ENCODE data around the gene SLC6A20. TPM values are rescaled to one million over a fixed set of nuclear protein-coding genes. Genes with fewer than 3 reads are reported as not detected.

SLC6A20 gene
- total RNA-seq, 1 donor from 2014 or later: not detected

DNA sequence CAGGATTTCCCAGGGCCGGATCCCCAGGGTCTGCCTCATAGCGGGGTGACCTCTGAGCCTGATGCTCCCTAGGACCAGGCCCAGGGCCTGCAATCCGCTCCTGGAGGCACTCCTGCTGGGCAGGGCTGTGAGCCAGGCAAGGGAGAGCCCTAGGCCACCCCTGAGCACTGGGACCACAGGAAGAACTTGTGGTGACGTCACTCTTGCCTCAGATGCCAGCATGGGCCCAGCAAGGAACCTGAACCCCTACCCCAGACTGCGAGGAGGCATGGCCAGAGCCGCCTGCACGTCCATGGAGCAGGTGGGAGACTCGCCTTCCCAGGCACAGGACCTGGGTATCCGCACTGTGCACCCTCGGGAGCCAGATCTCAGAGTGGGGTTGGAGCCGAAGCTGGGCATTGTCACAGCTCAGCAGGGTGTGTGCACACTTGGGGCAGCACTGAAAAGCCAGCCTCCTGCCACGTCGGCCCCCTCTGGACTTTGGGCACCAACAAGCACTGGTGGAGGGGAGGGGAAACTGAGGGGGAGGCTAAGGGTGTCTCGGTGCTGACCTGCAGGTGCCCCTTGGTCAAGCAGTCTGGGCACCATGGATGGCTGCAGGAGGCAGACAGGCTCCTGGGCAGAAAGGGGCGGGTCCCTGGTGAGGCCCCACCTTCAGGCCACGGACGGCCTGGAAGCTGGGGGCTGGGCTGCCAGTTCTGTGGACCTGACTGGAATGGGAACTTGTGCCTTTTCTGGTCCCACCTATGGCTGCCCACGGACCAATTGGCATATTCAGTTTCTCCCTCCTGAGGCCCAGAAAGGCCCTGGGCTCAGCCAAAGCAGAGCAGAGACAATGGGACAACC lies 49.3 kb downstream of the SLC6A20 start:
- DNase-seq: no peak
- ATAC-seq (ENCODE audit: poor library complexity): peak; percentile 26
- intact Hi-C loops (cut with DNase I): no loop called here

DNA sequence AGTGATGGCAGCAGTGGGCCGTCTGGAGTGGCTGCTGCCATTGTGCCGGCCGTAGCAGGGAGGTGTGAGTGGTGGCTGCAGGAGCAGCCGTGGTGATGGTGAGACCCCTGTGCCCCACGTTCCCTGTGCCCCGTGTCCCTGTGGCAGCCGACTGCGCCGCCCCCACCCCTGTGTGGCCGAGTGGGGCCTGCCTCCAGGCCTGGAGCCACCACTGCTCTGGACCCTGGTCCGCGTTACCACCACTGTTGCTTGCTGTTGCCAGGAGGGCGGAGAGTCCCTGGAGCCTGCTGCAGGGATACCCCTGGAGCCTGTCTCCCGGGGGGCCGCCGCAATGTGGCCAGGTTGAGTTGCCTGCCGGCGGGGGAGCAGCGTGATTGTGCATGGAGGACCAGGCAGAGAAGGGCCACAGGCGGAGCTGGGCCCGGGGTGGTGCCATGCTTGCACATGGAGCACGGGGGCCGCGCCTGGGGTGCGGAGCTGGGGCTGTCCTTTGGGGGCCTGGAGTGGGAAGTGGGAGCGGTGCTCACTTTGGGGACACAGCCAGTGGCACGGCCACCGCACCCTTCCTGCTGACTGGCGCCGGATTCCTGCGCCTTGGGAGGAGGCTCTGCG lies 50.1 kb downstream of the SLC6A20 start:
- DNase-seq (no peak), ATAC-seq (ENCODE audit: poor library complexity) (peak; percentile 27)
- intact Hi-C loops (cut with DNase I): no loop called here

DNA sequence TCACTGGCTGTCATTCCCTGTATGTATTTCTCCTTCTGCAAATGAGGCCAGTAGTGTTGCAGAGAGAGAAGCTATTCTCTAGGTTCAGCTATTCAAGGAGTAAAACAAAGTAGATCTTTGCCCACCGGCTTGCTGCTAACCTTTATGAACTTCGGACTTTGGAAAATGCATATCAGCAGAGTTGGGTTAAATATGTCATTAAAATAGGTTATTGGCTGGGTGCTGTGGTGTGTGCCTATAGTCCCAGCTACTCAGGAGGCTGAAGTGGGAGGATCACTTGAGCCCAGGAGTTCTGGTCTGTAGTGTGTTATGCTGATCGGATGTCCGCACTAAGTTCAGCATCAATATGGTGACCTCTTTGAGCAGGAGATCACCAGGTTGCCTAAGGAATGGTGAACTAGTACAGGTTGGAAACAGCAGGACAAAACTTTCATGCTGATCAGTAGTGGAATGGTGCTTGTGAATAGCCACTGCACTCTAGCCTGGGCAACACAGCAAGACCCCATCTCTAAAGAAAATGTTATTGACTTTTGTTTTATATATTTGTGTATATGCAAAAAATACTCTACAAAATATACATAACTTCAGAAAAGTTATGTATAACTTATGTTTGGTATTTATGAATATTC lies 53.8 kb downstream of the SLC6A20 start:
- intact Hi-C loops (cut with DNase I): no loop called here
- ATAC-seq (ENCODE audit: poor library complexity) (no peak), DNase-seq (no peak)

DNA sequence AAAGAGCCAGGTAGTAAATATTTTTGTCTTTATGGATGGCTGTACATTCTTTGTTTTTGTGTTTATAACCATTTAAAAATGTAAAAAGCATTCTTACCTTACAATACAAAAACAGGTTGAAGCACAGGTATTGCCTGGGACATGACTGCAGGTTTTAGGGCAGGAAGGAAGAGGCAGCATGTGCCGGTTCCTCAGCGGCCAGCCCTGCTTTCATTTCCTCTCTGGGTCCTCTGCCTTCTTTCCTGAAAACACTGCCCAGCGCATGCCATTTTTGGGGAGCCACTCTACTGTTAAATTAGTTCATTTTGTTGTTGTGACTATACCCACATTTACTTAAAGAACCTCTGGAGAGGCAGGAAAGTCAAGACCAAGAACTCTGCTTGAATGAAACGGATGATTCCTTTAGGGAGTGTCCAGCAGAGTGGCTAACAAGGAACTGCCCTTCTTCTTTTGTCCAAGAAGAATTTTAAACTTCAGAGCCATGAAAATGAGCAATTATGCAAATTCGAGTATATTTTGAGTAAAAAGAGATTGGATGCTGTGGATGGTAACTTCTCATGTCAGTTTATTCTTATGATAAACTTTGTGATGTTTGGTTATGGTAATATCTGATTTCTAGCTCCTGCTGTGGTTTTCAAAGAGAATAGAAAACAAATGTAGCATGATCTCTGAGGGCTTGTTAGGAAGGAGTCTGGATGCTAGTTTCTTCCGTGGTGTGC lies 54.4 kb downstream of the SLC6A20 start:
- DNase-seq (no peak), ATAC-seq (ENCODE audit: poor library complexity) (no peak)
- intact Hi-C loops (cut with DNase I): no loop called here

DNA sequence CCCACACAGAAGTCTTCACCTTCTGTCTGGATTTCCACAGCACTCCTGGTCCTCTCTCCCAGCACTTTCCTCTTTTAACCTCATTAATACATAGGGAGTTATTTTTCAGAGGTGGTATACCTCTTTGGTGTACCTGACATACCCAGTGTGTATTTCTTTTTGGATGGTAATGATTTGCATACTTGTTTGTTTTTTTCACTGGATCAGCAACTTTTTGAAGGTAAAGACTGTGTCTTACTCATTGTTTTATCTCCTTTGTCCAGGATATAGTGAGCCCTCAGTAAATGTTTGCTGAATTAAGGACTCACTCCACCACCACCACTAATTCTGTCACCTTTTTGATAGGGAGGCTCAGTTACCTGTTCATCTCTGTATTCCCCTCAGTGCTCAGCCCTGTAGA lies 55.1 kb downstream of the SLC6A20 start:
- intact Hi-C loops (cut with DNase I): no loop called here
- DNase-seq (no peak), ATAC-seq (ENCODE audit: poor library complexity) (no peak)

DNA sequence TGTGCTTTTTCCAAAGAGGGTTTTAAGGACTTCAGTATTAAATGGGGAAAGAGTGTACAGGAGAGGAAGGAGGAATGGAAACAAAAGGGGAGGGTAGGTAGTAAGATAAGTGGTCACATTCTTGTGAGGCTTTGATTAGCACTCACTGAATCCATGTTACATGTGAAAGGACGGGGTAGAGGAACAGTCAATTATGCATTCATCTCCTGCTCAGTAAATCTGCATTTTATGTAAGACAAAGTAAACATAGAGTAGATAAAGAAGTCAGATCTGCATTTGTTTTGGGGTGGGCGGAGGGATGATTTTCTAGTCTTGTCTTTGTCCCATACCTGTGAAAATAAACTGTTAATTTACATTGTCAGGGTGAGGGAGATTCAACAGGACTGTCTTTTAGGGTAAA lies 56.3 kb downstream of the SLC6A20 start:
- DNase-seq: no peak
- ATAC-seq (ENCODE audit: poor library complexity): no peak
- intact Hi-C loops (cut with DNase I): no loop called here

DNA sequence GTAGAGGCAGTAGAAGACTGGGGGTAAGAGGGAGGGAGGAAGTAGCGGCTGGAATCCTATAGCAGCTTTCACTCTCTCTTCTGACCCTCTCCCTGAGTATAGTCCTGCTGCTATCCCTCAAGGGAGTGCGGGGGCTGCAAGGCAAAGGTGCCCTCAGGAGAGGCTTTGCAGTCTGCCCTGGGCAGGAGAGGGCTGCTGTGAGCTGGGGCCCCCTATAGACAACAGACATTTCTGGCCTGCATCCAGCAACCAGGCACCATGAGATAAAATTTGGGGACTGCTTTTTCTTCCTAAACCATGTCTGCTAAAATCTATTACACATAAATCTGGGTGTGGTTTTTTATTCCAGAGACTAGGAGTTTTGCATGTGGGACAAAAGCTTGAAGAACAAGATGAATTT lies 59.1 kb downstream of the SLC6A20 start:
- intact Hi-C loops (cut with DNase I): no loop called here
- DNase-seq: no peak
- no peak for ATAC-seq (ENCODE audit: poor library complexity)

DNA sequence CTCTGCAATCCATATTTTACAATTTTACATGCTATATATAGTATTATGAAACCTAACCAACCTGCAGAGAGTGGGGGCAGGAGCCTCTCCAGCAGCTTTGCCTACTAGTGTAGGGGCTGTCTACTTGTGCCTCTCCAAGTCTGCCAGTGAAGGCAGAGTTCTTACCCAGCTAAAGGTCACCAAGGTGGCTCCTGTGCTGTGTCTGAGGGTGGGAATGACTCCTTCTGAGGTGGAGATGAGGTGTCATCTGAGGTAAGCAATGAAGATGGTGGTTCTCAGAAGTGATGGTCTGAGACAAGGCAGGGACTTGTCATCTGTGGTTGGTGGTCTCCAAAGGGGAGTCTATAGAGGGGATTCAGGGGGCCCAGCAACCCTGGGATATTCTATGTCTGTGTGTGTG lies 59.6 kb downstream of the SLC6A20 start:
- ATAC-seq (ENCODE audit: poor library complexity): no peak
- no peak for DNase-seq
- intact Hi-C loops (cut with DNase I): no loop called here

DNA sequence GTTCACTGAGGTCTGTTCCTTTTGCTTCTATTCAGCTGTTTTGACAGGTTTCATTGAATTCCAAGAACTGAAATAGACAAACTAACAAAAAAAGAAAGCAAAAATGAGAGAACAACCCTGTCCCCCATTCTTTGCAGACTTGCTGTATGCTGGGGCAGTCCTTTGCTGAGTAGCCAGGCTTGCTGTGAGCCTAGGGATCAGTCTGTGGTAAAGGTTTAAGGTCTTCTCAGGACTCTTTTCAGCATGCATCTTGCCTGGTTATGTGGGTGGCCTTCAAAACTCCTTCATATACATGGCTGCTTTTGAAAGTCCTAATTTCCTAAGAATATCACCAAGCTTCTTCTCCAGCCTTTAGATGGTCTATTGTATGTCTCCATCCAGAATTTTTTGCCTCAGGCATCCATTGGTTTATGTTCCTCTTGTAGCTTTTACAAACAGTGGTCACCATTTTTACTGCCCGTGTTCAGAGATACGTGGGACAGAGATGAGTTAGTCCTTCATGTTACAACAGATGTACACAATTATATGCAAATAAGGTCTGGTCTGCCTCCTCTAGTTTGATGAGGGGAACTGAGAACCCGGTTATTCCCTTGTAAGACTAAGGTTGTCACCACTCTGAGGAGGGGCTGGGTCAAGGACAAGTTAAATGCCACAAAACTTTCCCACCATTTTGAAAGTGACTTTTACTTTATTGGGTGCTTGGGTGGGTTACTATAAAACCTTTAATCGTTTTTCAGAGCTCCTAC lies 65.8 kb downstream of the SLC6A20 start:
- DNase-seq (no peak), ATAC-seq (ENCODE audit: poor library complexity) (no peak)
- intact Hi-C loops (cut with DNase I): no loop called here

DNA sequence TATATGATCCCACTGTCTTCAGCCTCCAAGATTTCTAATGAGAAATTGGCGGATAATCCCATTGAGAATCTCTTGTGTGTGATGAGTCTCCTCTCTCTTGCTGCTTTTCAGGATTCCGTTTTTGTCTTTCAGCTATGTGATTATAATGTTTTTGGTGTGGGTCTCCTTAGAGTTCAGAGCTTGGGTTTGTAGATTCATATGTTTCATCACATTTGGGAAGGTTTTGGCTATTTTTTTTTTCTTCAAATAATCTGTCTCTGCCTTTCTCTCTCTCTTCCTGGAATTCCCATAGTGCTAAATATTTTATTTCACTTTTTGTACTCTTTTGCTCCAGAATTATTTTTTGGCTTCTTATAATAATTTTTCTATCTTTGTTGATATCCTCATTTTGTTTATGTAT lies 66.7 kb downstream of the SLC6A20 start:
- DNase-seq (no peak), ATAC-seq (ENCODE audit: poor library complexity) (no peak)
- intact Hi-C loops (cut with DNase I): no loop called here

DNA sequence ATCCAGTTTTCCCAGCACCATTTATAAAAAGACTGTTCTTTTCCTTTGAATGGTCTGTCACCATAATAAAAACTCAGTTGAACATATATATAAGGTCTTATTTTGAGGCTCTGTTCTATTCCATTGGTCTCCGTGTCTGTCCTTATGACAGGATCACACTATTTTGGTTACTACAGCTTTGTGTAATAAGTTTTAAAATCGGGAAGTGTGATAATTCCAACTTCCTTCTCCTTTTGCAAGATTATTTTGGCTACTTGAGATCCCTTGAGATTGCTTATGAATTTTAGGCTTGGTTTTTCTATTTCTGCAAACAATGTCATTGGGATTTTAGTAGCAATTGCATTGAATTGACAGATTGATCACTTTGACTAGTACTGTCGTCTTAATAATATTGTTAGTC lies 71.4 kb downstream of the SLC6A20 start:
- intact Hi-C loops (cut with DNase I): no loop called here
- DNase-seq (no peak), ATAC-seq (ENCODE audit: poor library complexity) (no peak)

DNA sequence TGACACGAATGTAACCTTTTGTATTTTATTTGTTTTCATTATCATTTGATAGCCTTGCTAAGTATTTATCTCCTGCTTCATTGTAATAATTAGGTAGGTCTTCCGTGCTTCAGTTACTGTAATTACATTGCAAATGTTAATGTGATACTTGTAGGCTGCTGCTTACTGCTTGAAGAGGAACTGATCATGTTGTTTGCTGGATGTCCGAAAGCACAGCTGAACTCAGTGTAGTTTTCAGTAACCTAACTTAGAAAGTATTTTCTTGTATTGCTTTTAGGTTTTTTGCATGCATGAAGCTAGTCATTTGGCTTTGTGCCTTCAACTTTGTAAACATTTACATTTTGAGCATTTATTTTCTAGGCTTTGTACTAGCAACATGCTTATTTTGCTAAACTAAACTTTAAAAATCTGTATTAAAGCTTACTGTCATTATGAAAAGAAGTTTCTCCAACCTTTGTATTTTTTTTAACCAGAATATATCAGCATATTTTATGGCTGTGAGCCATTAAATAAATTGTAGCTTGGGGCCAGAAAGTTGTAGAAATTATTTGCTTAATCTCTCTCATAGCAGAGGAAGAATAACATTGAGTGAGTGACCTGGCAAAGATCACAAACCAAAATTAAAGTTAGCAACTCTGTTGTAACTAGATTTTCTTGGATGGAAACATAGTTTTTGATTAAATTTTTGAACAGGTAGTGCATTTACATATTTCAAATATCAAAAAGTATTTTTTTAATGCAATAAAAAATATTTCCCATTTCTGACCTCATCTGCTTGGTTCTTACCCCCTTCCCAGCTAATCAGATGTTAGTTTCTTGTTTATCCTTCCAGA lies 76.5 kb downstream of the SLC6A20 start:
- intact Hi-C loops (cut with DNase I): no loop called here
- ATAC-seq (ENCODE audit: poor library complexity): no peak

DNA sequence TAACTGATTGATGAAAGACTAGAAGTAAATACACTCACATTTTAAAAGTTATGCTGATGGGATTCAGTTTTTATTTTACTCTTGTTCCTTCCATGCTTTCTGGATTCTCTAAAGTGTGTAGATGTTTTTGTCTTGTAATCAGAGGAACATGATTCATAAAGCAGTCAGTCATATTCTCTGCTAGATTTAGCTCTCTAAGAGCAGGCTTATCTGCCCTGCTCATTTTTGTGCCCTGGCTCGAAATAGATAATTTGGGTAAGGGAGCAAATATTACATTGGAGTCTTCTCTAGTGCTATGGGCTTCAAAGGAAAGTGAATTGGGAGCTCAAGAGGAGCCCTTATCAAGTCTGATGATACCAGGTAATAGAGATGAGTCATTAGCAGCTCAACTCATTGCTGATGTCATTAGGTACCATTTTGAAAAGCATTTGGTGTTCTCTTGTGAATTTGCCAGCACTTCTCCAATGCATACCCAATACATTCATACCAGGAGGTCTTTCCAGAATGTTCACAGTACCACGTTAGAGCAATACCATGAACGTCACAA lies 79.5 kb downstream of the SLC6A20 start:
- intact Hi-C loops (cut with DNase I): no loop called here
- peak; percentile 34 for ATAC-seq (ENCODE audit: poor library complexity)
- DNase-seq: no peak

More for the DNA sequence above, 76.5 kb downstream of the SLC6A20 start:
- DNase-seq: no peak

DNA sequence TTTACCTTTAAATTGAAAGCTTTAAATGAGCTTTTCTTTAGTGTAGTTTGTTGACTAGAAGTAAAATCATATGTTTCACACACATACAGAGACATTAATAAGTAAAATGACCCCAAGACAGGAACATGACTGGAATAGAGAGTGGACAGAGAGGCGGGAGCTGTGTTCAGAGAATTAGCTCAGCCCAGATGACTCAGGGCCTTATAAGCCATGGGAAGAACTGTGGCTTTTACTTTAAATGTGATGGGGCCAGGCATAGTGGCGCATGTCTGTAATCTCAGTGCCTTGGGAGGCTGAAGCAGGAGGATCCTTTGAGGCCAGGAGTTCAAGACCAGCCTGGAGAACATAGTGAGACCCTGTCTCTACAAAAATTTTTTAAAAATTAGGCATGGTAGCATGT lies 80.4 kb downstream of the SLC6A20 start:
- intact Hi-C loops (cut with DNase I): no loop called here
- ATAC-seq (ENCODE audit: poor library complexity) (no peak), DNase-seq (no peak)

DNA sequence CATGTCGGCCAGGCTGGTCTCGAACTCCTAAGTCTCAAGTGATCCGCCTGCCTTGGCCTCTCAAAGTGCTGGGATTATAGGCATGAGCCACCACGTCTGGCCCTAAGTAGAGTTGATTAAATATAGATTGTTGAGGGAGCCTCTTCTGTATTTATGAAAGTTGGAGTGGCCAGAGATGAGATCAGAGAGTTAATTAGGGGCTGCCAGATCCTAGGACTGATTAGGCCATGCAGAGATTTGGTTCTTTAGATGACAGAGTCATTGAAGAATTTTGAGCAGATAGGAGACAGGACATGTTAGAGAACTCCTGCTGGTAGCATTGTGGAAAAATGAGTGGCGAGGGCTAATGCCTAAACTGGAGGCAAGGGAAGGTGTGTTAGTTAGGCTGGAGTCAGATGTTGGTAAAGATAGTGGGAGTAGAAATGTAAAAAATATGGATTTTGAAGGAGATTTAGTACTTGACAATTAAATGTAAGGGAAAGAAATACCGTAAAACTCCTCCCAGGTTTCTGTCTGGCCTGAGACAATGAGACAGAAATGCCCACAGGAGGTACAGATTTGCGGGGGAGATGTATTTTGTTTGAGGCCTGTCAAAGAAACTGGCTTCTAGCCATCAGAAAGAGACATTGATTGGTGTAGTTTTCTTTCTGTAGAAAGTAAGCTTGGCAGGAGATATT lies 83.8 kb downstream of the SLC6A20 start:
- no peak for DNase-seq
- intact Hi-C loops (cut with DNase I): no loop called here
- no peak for ATAC-seq (ENCODE audit: poor library complexity)

DNA sequence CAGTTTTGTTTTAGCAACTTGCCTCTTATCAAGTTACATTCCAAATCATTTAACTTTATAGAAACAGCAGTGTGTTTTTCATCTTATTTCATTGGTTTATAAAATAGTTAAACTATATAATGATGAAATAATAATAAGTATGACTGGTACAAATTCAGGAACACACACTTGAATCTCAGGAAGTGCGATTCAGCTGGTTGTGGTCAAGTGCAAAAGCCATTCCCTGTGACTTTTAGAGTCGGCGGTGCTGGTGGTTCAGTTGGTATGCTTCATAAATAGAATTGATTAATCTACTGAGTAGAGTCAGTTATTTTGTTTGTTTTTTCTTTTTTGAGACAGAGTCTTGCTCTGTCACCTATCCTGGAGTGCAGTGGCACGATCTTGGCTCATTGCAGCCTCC lies 84.4 kb downstream of the SLC6A20 start:
- no peak for ATAC-seq (ENCODE audit: poor library complexity)
- no peak for DNase-seq
- intact Hi-C loops (cut with DNase I): no loop called here
